ENCODE measurements around the gene SHC2.

DNA sequence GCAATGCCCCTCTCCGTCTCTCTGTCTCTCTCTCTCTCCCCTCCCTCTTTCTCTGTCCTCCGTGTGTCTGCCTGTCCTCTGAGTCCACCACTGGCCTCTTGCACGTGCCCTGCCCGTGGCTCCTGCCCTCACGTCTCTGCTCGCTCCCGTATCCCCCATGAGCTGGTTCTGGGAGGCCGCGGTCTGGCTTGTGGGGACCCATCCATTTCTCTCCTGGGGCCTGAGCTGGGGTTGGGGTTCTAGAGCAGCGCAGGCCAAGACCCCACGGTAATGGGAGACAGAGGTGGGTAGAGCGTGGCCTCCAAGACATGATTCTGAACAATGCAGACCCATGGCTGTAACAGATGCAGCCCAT is 70.9 kb downstream of the SHC2 start:
- no peak for TF ChIP-seq POLR2A (IDR thresholded peaks at IDR 0.05)
- TF ChIP-seq, protein P1, sequence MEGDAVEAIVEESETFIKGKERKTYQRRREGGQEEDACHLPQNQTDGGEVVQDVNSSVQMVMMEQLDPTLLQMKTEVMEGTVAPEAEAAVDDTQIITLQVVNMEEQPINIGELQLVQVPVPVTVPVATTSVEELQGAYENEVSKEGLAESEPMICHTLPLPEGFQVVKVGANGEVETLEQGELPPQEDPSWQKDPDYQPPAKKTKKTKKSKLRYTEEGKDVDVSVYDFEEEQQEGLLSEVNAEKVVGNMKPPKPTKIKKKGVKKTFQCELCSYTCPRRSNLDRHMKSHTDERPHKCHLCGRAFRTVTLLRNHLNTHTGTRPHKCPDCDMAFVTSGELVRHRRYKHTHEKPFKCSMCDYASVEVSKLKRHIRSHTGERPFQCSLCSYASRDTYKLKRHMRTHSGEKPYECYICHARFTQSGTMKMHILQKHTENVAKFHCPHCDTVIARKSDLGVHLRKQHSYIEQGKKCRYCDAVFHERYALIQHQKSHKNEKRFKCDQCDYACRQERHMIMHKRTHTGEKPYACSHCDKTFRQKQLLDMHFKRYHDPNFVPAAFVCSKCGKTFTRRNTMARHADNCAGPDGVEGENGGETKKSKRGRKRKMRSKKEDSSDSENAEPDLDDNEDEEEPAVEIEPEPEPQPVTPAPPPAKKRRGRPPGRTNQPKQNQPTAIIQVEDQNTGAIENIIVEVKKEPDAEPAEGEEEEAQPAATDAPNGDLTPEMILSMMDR (IDR thresholded peaks at IDR 0.05), result no peak
